Liver (tissue), 9 donors: ENCODE results near the gene SUN3. TPM values are rescaled to one million over a fixed set of nuclear protein-coding genes. Genes with fewer than 3 reads are reported as not detected.

Experiments
- DNase-seq: peaks from one replicate; pipeline ENCODE4 v3.0.0-alpha.2; 2017; ENCODE audit warnings: low spot score
- H3K27ac ChIP-seq, 2 donors: one replicate each; pipeline ENCODE4 v1.7.0; 2013; ENCODE audit warnings: inconsistent platforms in 2 of 2, low read length in 2 of 2, control low read depth in 1 of 2, low read depth in 1 of 2, mild to moderate bottlenecking in 1 of 2
- H3K27me3 ChIP-seq, 4 donors: one replicate each; pipeline versions ENCODE4 v1.6.1 to v1.7.0; 2013; ENCODE audit warnings: low read length in 3 of 4, inconsistent platforms in 1 of 4, mild to moderate bottlenecking in 1 of 4, moderate library complexity in 1 of 4; ENCODE audit not compliant: control insufficient read depth in 4 of 4, insufficient read depth in 4 of 4
- H3K36me3 ChIP-seq, 4 donors: one replicate each; pipeline versions ENCODE4 v1.6.1 to v1.7.0; 2013; ENCODE audit warnings: low read length in 3 of 4, mild to moderate bottlenecking in 3 of 4, low read depth in 1 of 4, moderate library complexity in 1 of 4; ENCODE audit not compliant: control insufficient read depth in 4 of 4, insufficient read depth in 3 of 4
- H3K4me1 ChIP-seq, 4 donors: one replicate each; pipeline versions ENCODE4 v1.6.1 to v1.7.0; 2013; ENCODE audit warnings: low read length in 3 of 4, mild to moderate bottlenecking in 3 of 4, moderate library complexity in 1 of 4; ENCODE audit not compliant: control insufficient read depth in 4 of 4, insufficient read depth in 4 of 4
- H3K4me3 ChIP-seq, 3 donors: one replicate each; pipeline versions ENCODE4 v1.6.1 to v1.7.0; 2013; ENCODE audit warnings: low read length in 3 of 3, control low read depth in 1 of 3, low read depth in 1 of 3, mild to moderate bottlenecking in 1 of 3
- H3K9ac ChIP-seq, 2 donors: one replicate each; pipeline ENCODE4 v1.7.0; 2013; ENCODE audit warnings: low read length in 2 of 2, mild to moderate bottlenecking in 2 of 2, moderate library complexity in 2 of 2, control low read depth in 1 of 2, low read depth in 1 of 2
- H3K9me3 ChIP-seq, 4 donors: one replicate each; pipeline versions ENCODE4 v1.6.1 to v1.7.0; 2013; ENCODE audit warnings: low read length in 3 of 4; ENCODE audit not compliant: control insufficient read depth in 4 of 4
- ATF3 ChIP-seq: IDR thresholded peaks from 2 replicates; pipeline ENCODE4 v1.6.1; 2016; ENCODE audit warnings: antibody characterized with exemption
- CTCF ChIP-seq: fragments of 150-350 bp; IDR thresholded peaks from 2 replicates; pipeline ENCODE4 v1.5.1; 2017; ENCODE audit warnings: improper control_type of control experiment, low read depth, low read length; ENCODE audit not compliant: missing input control
- EGR1 ChIP-seq, 2 donors: IDR thresholded peaks; 2 replicates each; pipeline ENCODE4 v1.6.1; 2016 to 2018; ENCODE audit warnings: antibody characterized with exemption in 2 of 2, low read depth in 2 of 2
- FOXA1 ChIP-seq: IDR thresholded peaks from 2 replicates; pipeline ENCODE4 v1.6.1; 2016; ENCODE audit warnings: antibody characterized with exemption
- FOXA2 ChIP-seq: IDR thresholded peaks from 2 replicates; pipeline ENCODE4 v1.6.1; 2016; ENCODE audit warnings: antibody characterized with exemption
- GABPA ChIP-seq, 2 donors: IDR thresholded peaks in 1 of 2; conservative IDR thresholded peaks in 1 of 2; 2 replicates each; pipeline ENCODE4 v1.6.1; 2016; ENCODE audit warnings: antibody characterized with exemption in 2 of 2, mild to moderate bottlenecking in 1 of 2, moderate library complexity in 1 of 2
- HNF4A ChIP-seq, 2 donors: conservative IDR thresholded peaks; 2 replicates each; pipeline ENCODE4 v1.6.1; 2016; ENCODE audit warnings: antibody characterized with exemption in 2 of 2, mild to moderate bottlenecking in 2 of 2
- HNF4G ChIP-seq: IDR thresholded peaks from 2 replicates; pipeline ENCODE4 v1.6.1; 2016; ENCODE audit warnings: antibody characterized with exemption
- MAX ChIP-seq: IDR thresholded peaks from 2 replicates; pipeline ENCODE4 v1.6.1; 2016; ENCODE audit warnings: antibody characterized with exemption
- NR2F2 ChIP-seq: IDR thresholded peaks from 2 replicates; pipeline ENCODE4 v1.6.1; 2016; ENCODE audit warnings: antibody characterized with exemption
- RAD21 ChIP-seq, 2 donors: IDR thresholded peaks; 2 replicates each; pipeline ENCODE4 v1.6.1; 2016; ENCODE audit warnings: antibody characterized with exemption in 2 of 2, mild to moderate bottlenecking in 2 of 2
- REST ChIP-seq: IDR thresholded peaks from 2 replicates; pipeline ENCODE4 v1.6.1; 2016; ENCODE audit warnings: antibody characterized with exemption, mild to moderate bottlenecking
- RXRA ChIP-seq, 2 donors: IDR thresholded peaks; 2 replicates each; pipeline ENCODE4 v1.6.1; 2017 to 2018; ENCODE audit warnings: antibody characterized with exemption in 2 of 2, mild to moderate bottlenecking in 1 of 2
- SP1 ChIP-seq: IDR thresholded peaks from 2 replicates; pipeline ENCODE4 v1.6.1; 2018; ENCODE audit warnings: antibody characterized with exemption, mild to moderate bottlenecking
- TAF1 ChIP-seq: conservative IDR thresholded peaks from 2 replicates; pipeline ENCODE4 v1.6.1; 2016; ENCODE audit warnings: antibody characterized with exemption, mild to moderate bottlenecking
- YY1 ChIP-seq: IDR thresholded peaks from 2 replicates; pipeline ENCODE4 v1.6.1; 2016; ENCODE audit warnings: antibody characterized with exemption, mild to moderate bottlenecking
- WGBS: extraction: QIAGEN DNeasy Blood & Tissue Kit; methylation state at CpG from one replicate; pipeline ENCODE4 v1.1.7; 2013; 5-methylcytosine and 5-hydroxymethylcytosine counted together
- polyA plus RNA-seq, 2 donors: library from polyadenylated mRNA; stranded (reverse) in 1 of 2; unstranded in 1 of 2; fragments of 200-250 nt in 1 of 2; fragments of >200 nt in 1 of 2; fragmentation: Nextera tagmentation in 1 of 2; extraction: Ambion mirVana in 1 of 2; gene quantifications; one replicate each; pipeline versions ENCODE4 v1.2.1 to v1.2.3, GENCODE V29; 2013 to 2015
- total RNA-seq, 2 donors: library from RNA; depleted of rRNA; stranded (reverse); fragments of >200 nt; gene quantifications; one replicate each; pipeline ENCODE4 v1.2.3, GENCODE V29; 2014
- donor health status: healthy.
- donor health status: healthy.
- donor health status: healthy.
- donor health status: healthy.
- donor health status: healthy.

The SUN3 gene
- total and polyA plus RNA-seq, 4 donors: not detected

- DNase-seq: no peak
- H3K27me3 ChIP-seq: no peaks in the 10 kb centered on the region
- no peaks in the 10 kb centered on the region for H3K9me3 ChIP-seq
- no peak overlapping the region for H3K9ac ChIP-seq
- no peaks in the 10 kb centered on the region for H3K36me3 ChIP-seq
- no peaks in the 10 kb centered on the region for H3K4me1 ChIP-seq
- TF ChIP-seq HNF4G (no peak), HNF4A (conservative IDR thresholded peaks at IDR 0.05) (no peak)
- no peak overlapping the region for H3K4me3 ChIP-seq
- 91% methylated on average over 6 of the region's 6 CpGs for WGBS
- H3K27ac ChIP-seq: no peak overlapping the region
Observed at GRCh38 chr7:48006866-48007265, 22.0 kb downstream of the SUN3 start.

- no peak for DNase-seq
- TF ChIP-seq HNF4G (no peak), MAX (no peak), REST (no peak), TAF1 (no peak), HNF4A (conservative IDR thresholded peaks at IDR 0.05) (no peak), YY1 (no peak), RXRA (IDR thresholded peaks at IDR 0.05) (no peak), FOXA1 (no peak), EGR1 (IDR thresholded peaks at IDR 0.05; ENCODE audit: low read depth in 2 of 2) (no peak), CTCF (no peak), ATF3 (no peak), RAD21 (IDR thresholded peaks at IDR 0.05) (no peak), SP1 (no peak), GABPA (IDR thresholded peaks at IDR 0.05 in 1 of 2, conservative IDR thresholded peaks at IDR 0.05 in 1 of 2) (no peak), FOXA2 (no peak), NR2F2 (no peak)
- no peaks in the 10 kb centered on the region for H3K9me3 ChIP-seq
- H3K4me1 ChIP-seq: no peaks in the 10 kb centered on the region
- H3K4me3 ChIP-seq: no peak overlapping the region
- no peak overlapping the region for H3K27ac ChIP-seq
- no peaks in the 10 kb centered on the region for H3K27me3 ChIP-seq
- H3K36me3 ChIP-seq: no peaks in the 10 kb centered on the region
- WGBS: 45% methylated on average over 5 of the region's 5 CpGs
- H3K9ac ChIP-seq: no peak overlapping the region
Observed at GRCh38 chr7:48004638-48005037, 24.3 kb downstream of the SUN3 start.
